DMS 273 treated with DMSO at 0.1 percent for 48 hours (cell line): ENCODE results near the gene CMIP.

Experiments used
- DNase-seq: peaks from one replicate; lab custom pipeline; 2025; lab: John Stamatoyannopoulos, UW

The CMIP gene

GRCh38 chr16:81639348-81639747 lies 194.7 kb downstream of the CMIP start:
- DNase-seq, result no peak

DNA sequence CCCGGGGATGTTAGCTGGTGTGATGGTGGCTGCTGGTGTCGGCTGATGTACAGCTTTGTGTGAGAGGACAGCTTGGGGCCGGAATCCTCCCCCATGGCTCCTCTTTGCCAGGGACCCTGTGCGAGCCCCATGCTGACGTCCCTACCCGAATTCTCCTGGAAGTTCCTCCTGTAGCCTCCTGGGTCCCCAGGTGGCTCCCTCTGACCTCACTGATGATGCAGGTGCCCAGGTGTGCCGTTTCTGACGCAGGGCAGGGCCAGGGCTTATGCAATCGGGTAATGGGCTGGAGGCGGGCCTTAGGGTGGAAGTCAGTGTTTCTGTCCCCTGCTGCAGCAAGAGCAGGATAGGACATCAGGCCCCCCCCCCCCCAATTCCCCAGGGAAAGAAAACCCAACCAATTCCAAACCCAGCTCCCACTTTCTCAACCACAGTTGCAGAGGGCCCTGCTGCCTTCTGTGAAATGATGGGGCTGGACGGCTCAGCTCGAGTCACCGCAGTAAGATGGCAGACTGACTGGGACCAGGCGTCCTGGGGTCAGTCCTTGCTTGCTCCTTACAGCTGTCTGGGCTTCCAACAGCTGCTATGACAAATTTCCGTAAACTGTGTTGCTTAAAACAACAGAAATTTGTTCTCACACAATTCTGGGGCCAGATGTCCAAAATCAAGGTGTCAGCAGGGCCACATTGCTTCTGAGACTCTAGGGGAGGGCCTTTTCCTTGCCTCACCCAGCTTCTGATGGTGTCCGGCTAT lies 195.5 kb downstream of the CMIP start:
- no peak for DNase-seq

- DNase-seq, result no peak
Measured at GRCh38 chr16:81640681-81641070, 196.1 kb downstream of the CMIP start.

DNA sequence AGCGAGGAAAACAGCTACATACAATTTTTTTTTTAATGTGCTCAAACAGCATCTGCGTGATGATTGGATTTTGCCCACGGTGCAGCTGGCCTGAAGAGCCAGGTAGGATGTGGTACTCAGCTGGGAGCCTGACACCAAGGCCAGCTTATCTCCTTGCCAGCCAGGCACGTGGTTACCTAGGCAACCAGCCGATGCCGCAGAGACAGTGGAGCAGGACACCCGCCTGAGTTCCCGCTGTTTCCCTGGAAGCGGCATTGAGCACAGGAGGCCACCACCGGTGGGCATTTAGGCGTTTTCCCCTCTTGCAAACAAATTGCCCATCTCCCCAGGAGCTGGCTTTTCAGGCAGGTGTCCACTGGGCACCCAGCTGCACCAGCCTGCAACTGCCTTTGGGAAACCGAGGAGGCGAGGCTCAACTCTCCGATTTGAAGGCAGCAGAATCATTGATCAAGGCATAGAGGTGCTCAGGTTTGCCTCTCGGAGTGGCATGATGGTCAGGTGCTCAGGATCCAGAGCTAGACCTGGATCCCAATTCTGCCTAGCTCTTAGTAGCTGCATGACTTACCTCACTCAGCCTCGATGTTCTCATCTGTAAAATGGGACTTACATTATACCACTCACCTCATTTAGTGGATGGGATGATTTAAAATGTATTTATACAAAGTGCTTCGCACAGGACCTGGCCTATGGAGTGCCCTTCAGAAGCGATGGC lies 196.9 kb downstream of the CMIP start:
- DNase-seq, result no peak

DNA sequence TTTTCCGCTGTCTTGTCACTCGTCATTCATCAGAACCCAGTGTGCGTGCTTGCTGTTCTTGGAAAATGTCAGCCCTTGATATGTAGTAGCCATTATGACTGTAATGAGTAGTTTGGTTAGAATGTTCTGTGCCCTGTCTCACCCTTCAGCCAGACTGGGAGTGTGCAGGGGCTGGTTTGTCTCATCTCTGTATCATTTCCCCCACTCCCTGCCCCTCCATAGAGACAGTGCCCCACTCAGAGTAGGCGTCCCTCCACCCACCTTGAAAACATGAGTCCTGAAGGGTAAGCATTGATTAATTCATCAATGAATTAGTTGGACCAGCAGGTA lies 197.5 kb downstream of the CMIP start:
- no peak for DNase-seq

DNA sequence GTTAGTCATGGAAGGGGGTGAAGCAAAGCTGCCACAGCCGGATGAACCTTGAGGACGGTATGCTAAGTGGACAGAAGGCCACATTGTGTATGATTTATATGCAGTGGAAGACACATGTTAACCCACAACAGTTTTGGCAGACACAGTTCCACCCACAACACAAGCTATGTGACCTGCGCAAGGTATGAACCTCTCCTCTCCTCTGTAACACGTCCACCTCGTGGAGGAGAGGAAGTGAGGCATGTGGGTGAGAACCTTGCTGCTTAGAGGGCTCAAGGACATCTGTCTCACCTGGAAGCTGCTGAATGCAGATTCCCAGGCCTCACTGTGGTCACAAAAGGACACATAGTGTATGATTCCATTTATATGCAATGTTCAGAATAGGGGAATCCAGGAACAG lies 198.3 kb downstream of the CMIP start:
- no peak for DNase-seq

GRCh38 chr16:81645266-81645694 lies 200.7 kb downstream of the CMIP start:
- peak; percentile 87 for DNase-seq

- no peak for DNase-seq
Measured at GRCh38 chr16:81645925-81646324, 201.3 kb downstream of the CMIP start.

- no peak for DNase-seq
Measured at GRCh38 chr16:81646561-81646960, 202.0 kb downstream of the CMIP start.

DNA sequence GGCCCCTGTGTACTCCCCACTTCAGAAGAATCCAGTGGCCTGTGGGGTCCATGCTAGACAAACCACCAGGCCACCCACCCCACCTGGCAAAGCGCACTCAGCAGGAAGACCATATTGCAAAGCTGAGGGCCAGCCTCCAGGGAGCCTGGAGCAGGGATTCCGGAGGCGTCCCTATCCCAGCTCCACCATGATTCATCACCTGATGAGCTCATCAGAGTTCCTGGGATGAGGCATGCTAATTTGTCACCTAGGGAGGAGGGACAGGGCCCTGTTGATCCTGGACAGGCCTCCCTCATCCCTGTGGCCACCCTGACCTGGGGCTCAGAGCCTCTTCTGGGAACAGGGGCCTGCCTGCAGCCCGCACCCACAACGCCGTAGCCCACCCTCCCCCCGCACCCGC lies 202.9 kb downstream of the CMIP start:
- no peak for DNase-seq

DNA sequence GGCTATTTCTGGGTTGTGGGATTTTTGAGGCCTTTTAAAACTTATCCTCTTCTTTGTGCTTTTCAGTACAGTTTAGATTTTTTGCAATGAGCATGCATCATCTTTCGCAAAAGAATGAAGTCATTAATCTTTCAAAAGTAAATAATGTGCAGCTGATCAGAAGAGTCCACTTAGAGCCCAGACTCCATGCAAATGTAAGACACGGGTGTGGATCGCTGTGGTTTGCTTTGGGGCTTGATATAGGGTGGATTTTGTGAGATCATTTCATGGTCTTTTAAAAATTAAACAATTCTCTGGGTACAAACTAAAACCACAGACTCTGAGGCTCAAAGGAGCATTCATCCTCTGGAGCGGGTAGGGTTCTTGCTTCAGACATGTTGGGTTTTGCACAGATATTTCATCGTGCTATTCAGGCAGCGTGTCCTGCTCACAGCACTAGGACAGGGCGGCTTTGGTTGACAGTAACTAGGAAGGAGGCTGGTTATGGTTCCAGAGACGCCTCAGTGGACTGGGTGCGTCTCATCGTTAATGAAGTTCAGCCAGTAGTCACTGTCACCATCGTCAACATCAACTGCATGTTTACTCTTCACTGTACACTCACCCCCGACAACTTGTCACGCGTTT lies 205.1 kb downstream of the CMIP start:
- no peak for DNase-seq

DNA sequence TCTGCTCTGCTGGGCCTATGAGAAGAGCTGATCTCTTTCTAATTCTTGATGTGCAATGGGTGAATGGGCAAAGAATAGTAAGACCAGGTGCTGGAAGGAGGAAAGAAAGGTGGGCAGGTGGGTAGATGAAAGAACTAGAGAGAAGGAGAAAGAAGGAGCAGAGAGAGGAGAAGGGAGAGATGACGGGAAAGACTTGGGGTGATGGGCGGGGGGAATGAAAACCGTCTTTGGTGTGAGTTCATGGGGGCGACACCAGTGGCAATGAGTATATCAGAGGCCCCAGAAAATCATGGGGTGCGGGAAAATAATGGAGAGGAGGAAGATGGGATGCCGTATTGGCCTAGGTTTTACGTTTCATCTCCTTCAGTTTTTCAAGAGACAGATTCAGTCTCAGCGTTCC lies 205.7 kb downstream of the CMIP start:
- DNase-seq, result no peak

DNA sequence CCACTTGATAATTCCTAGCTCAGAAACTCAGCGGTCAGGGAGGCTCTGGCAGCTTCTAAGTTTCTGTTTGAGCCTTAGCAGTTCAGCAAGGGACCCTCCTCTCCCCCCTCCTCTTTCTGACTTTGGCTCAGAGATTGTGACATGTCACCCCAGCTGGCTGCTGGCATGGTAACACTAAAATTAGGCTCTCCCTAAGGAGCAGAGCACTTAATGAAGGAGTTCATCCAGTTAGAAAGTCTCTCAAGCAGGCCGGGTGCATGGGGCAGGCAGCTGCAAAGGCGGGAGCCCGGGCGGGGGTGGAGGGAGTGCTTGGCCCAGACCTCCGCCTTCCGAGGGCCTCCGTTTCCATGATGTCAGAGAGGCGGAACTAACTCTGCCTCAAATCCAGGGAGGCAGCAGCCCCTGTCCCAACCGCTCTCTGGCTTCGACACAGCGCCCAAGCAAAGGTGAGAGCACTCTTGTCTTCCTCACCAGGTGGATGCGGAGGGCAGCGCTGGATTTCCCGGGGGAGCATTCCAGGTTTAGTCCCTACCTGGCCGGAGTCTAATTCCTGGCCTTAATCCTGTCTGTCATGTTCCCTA lies 206.5 kb downstream of the CMIP start:
- DNase-seq, result peak; percentile 60

- DNase-seq, result peak; percentile 86
Measured at GRCh38 chr16:81651758-81652718, 207.4 kb downstream of the CMIP start.

DNA sequence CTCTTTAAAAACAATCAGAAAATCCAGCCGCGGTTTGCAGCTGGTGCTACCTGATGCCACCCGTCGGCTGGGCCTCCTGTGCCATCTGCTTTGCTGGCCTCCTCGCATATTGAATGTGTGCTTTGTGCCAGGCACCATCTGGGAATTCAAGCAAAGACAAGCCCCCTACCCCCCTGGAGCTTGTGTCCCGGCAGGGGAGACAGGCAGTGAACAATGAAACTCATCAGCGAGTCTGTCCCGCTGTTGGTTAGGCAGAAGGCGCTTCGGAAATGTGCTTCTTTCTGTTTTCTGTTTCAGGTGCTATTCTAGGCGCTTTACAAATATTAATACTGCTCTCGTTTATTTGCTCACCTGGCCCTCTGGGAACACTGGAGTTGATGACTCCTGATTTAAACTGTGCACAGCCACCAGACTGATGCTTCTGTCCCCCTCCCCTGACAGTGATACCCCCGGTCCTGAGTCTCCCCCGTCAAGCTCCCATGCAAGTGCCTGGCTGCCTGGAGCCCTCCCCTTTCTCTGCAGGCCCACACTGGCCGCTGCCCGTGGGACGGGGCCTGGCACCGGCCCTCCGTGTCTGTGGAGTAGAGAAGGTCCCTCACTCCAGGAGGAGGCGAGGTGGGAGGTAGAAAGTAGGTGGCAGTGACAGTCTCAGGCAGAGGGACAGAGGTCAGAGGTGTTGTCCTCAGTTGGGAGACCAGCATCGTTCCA lies 208.3 kb downstream of the CMIP start:
- DNase-seq, result peak; percentile 88

DNA sequence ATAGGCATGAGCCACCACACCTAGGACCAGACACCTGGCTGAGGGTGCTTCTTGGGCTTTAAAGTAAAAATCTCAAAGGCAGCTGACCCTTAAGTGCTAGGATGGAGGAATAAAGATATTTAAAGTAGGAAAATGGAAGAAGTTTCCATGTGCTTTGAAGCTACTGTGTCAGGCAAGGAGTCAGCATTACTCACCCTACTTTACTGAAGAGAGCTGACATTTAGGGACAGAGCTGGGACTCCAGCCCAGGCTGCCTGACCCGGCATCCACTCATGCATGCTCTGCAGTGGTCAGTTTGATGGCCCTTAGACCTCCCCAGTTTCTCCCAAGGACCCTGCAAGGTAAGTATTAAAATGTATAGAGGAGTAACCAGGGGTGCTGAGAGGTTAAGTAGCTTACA lies 209.7 kb downstream of the CMIP start:
- no peak for DNase-seq

DNA sequence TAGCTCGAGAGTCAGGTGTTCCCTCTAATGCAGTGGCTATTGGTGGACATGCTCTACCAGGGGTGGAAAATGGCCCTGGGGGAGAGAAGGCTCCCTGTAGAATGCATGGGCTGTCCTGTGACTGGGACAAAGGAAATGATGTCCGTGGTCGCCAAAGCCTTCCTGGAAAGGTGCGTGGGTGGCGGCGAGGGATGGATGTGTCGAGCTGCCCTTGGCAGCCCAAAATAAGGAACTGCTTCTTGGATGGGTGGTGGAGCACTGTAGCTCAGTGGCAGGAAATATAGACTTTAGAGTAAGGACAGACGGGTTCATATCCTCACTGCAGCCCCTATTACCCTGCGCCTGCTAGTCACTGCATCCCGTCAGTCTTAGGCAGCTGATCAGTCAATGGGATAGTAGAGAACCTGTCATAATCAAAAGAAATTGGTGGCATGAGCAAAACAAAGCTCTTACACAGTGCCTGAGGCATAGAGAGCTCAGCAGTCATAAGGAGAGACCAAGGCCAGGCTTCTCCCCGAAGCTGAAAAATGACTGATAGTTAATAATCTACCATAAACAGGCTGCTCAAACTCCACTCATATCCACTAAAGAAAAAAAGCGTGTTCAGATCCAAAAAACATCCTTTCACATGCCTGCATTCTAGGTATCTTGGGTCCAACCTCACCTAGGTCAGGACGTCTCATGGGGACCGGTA lies 211.0 kb downstream of the CMIP start:
- DNase-seq, result no peak

DNA sequence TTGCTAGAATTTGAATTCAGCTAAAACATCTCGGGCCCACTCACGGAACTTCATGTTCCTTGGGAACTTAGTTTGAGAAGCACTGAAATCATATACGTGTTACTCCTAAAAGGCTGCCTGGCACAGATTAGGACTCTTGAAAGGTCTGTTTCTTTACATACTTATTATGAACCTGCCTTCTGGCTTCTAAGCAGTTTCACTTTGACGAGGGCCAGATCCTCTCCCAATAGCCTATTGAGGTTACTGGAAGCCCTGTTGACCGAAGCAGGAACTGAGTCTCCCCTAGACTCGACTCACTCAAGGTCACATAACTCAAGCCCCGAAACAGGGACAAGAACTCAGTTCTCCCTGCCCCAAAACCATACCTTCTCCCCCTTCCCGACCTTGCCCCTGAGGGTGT lies 212.6 kb downstream of the CMIP start:
- no peak for DNase-seq

- DNase-seq, result no peak
Measured at GRCh38 chr16:81657781-81658180, 213.2 kb downstream of the CMIP start.

DNA sequence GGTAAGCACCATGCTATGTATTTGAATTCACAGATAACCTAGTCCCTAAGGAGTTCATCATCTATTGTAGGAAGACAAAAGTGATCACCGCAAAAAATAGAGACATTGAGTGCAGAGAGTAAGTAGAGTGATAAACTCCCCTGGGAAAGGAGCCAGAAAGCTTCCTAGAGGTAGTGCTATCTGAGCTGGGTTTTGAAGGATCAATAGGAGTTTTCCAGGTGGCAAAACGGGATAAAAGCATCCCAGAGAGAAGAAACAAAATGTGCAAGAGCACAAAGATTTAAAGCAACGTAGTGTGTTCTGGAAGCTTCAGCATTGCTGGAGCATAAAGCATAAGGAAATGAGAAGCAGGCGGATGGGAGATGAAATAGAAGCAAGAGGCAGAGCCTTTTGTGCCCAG lies 213.8 kb downstream of the CMIP start:
- no peak for DNase-seq

GRCh38 chr16:81659249-81659648 lies 214.6 kb downstream of the CMIP start:
- no peak for DNase-seq
